Right atrium auricular region (tissue), 2 donors: ENCODE data around the gene KPNA3. TPM values are rescaled to one million over a fixed set of nuclear protein-coding genes. Genes with fewer than 3 reads are reported as not detected.

Experiments
- DNase-seq: peaks from one replicate; pipeline ENCODE4 v3.0.0-alpha.2; 2019; ENCODE audit warnings: low spot score
- H3K27ac ChIP-seq, 2 donors: fragments of 200-600 bp; sonication (generic); 1 replicate in 1 of 2; 2 replicates in 1 of 2; pipeline ENCODE4 v1.5.1; 2016 to 2019
- H3K27me3 ChIP-seq, 2 donors: fragments of 200-600 bp; sonication (generic); one replicate each; pipeline versions ENCODE4 v1.5.1 to v1.6.0; 2017 to 2019
- H3K36me3 ChIP-seq: fragments of 200-600 bp; sonication (generic); one replicate; pipeline ENCODE4 v1.5.1; 2016
- H3K4me1 ChIP-seq, 2 donors: fragments of 200-600 bp; sonication (generic); one replicate each; pipeline versions ENCODE4 v1.5.1 to v1.6.0; 2017 to 2019
- H3K4me3 ChIP-seq, 2 donors: fragments of 200-600 bp; sonication (generic); 1 replicate in 1 of 2; 2 replicates in 1 of 2; pipeline ENCODE4 v1.5.1; 2017 to 2019; ENCODE audit warnings: mild to moderate bottlenecking in 1 of 2, moderate library complexity in 1 of 2
- H3K9me3 ChIP-seq, 2 donors: fragments of 200-600 bp; sonication (generic); one replicate each; pipeline ENCODE4 v1.5.1; 2019
- total RNA-seq, 2 donors: library from RNA; depleted of rRNA; stranded (reverse); fragments of >200 nt; gene quantifications; one replicate each; pipeline ENCODE4 v1.1.0, GENCODE V29; 2016
- TF ChIP-seq, protein P1 (sequence below), 2 donors: fragments of 200-600 bp; sonication (generic); IDR thresholded peaks; one replicate each; pipeline ENCODE4 v1.5.1; 2019; ENCODE audit warnings: antibody characterized with exemption in 2 of 2

Gene KPNA3
- total RNA-seq, 2 donors from 2014 or later: 36.6 to 42.0 TPM

DNA sequence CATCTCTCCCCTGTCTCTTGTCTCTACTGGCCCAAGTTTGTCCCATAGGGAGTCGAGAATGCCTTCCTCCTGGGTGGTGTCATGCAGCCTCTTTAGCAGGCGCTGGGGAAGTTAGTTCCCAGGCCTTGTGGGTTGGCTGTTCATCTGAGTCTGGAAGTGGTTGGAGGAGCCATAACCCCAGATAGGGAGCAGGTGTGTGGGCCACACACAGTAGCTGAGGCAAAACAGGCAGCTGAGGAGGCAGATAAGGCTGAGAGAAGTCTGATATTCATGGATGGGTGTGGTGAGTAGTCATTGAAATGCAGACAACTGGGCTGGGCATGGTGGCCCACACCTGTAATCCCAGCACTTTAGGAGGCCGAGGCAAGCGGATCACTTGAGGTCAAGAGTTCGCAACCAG, 40.9 kb upstream of the KPNA3 start:
- Histone ChIP-seq H3K27me3 (no peaks in the 10 kb centered on the region), H3K4me3 (no peak overlapping the region), H3K9me3 (peaks cover 0 to 6% of the 10 kb centered on the region in 2 donors), H3K36me3 (no peaks in the 10 kb centered on the region), H3K27ac (no peak overlapping the region), H3K4me1 (no peaks in the 10 kb centered on the region)
- TF ChIP-seq, protein P1, sequence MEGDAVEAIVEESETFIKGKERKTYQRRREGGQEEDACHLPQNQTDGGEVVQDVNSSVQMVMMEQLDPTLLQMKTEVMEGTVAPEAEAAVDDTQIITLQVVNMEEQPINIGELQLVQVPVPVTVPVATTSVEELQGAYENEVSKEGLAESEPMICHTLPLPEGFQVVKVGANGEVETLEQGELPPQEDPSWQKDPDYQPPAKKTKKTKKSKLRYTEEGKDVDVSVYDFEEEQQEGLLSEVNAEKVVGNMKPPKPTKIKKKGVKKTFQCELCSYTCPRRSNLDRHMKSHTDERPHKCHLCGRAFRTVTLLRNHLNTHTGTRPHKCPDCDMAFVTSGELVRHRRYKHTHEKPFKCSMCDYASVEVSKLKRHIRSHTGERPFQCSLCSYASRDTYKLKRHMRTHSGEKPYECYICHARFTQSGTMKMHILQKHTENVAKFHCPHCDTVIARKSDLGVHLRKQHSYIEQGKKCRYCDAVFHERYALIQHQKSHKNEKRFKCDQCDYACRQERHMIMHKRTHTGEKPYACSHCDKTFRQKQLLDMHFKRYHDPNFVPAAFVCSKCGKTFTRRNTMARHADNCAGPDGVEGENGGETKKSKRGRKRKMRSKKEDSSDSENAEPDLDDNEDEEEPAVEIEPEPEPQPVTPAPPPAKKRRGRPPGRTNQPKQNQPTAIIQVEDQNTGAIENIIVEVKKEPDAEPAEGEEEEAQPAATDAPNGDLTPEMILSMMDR (IDR thresholded peaks at IDR 0.05): no peak
- DNase-seq: no peak

DNA sequence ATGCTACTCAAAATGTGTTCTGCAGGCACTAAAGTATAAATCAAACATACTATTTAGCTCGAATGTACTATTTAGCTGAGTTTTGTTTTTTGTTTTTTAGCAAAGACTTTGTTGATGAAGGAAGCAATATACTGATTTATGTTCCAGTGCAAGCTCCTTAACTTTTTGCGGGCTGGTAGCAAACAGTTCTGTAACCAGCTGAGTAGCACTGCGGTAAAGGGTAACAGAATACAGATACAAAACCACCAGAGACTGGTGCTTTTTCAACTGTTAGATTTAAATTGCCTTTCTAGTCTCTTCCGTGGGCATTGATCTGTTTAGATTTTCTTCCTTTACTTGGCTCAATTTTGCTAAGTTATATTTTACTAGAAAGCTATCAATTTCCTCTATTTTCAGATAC, 39.0 kb upstream of the KPNA3 start:
- Histone ChIP-seq H3K27ac (no peak overlapping the region), H3K27me3 (no peaks in the 10 kb centered on the region), H3K9me3 (peaks cover 0 to 6% of the 10 kb centered on the region in 2 donors), H3K4me1 (no peaks in the 10 kb centered on the region), H3K4me3 (no peak overlapping the region), H3K36me3 (no peaks in the 10 kb centered on the region)
- TF ChIP-seq, protein P1 (IDR thresholded peaks at IDR 0.05): no peak
- DNase-seq: no peak

DNA sequence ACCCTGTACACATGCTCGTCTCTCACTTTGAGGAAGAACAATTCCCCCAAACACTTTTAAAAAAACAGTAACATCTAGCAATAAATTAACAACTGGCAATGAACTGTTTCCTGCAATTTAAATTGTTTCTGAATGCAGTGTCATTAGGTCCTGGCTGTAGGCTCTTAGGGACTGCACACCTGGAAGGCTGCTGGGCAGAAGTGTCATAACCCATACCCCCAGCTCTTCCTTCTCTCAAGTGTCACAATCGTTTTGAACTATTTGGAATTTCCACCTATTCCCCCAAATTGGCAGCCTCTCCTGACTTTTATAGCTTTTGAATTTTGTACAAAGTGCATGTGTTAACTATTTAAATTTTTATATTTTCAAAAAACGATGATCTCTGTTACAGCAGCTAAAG, 38.2 kb upstream of the KPNA3 start:
- Histone ChIP-seq H3K4me1 (no peaks in the 10 kb centered on the region), H3K36me3 (no peaks in the 10 kb centered on the region), H3K9me3 (peaks cover 0 to 6% of the 10 kb centered on the region in 2 donors), H3K27ac (no peak overlapping the region), H3K4me3 (no peak overlapping the region), H3K27me3 (no peaks in the 10 kb centered on the region)
- TF ChIP-seq, protein P1 (IDR thresholded peaks at IDR 0.05): no peak
- DNase-seq: no peak

- no peak overlapping the region for H3K4me3 ChIP-seq
These were observed 37.2 kb upstream of the KPNA3 start for GRCh38 chr13:49829715-49830114.

GRCh38 chr13:49828453-49828852, 36.0 kb upstream of the KPNA3 start:
- TF ChIP-seq, protein P1 (IDR thresholded peaks at IDR 0.05): no peak
- no peaks in the 10 kb centered on the region for H3K27me3 ChIP-seq
- peaks cover 0 to 6% of the 10 kb centered on the region in 2 donors for H3K9me3 ChIP-seq

More at GRCh38 chr13:49829715-49830114, 37.2 kb upstream of the KPNA3 start:
- TF ChIP-seq, protein P1 (IDR thresholded peaks at IDR 0.05): no peak
- no peaks in the 10 kb centered on the region for H3K4me1 ChIP-seq
- no peaks in the 10 kb centered on the region for H3K36me3 ChIP-seq
- no peaks in the 10 kb centered on the region for H3K27me3 ChIP-seq
- H3K27ac ChIP-seq: no peak overlapping the region
- no peak for DNase-seq
- peaks cover 0 to 6% of the 10 kb centered on the region in 2 donors for H3K9me3 ChIP-seq

DNA sequence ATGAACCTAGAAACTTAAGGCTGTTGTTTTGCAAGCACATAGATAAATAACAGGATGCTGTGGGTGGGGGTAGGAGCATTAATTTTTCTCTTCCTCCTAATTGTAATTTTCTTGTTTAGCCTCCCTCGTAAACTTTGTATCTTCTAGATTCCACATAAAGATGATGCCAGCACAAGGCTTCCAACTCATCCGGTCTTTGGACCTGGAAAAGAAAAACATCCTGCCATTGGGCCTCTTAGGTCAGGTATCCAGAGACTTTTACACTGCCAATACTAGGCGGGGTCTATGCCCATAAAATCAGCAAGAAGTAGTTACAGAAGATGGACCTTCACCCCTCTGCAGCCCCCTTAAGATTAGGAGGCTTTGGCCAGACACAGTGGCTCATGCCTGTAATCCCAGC, 35.4 kb upstream of the KPNA3 start:
- no peak overlapping the region for H3K4me3 ChIP-seq
- H3K27me3 ChIP-seq: no peaks in the 10 kb centered on the region
- H3K36me3 ChIP-seq: no peaks in the 10 kb centered on the region
- no peak for DNase-seq
- H3K9me3 ChIP-seq: peaks cover 0 to 6% of the 10 kb centered on the region in 2 donors
- TF ChIP-seq, protein P1 (IDR thresholded peaks at IDR 0.05): no peak
- H3K27ac ChIP-seq: no peak overlapping the region
- H3K4me1 ChIP-seq: no peaks in the 10 kb centered on the region

More at GRCh38 chr13:49828453-49828852, 36.0 kb upstream of the KPNA3 start:
- Histone ChIP-seq H3K27ac (no peak overlapping the region), H3K4me3 (no peak overlapping the region), H3K36me3 (no peaks in the 10 kb centered on the region), H3K4me1 (no peaks in the 10 kb centered on the region)
- no peak for DNase-seq
